HG02981 (cell line): ENCODE results near the gene TEKT3.

ENCODE experiments used
- ATAC-seq: cut with Tn5 transposase; IDR thresholded peaks from one replicate; pipeline ENCODE4 v1.9.1; 2021; ENCODE audit warnings: mild to moderate bottlenecking, moderate library complexity; ENCODE audit not compliant: unreplicated experiment

The TEKT3 gene

GRCh38 chr17:15350777-15351477, 9.5 kb upstream of the TEKT3 start:
- ATAC-seq, result no peak

DNA sequence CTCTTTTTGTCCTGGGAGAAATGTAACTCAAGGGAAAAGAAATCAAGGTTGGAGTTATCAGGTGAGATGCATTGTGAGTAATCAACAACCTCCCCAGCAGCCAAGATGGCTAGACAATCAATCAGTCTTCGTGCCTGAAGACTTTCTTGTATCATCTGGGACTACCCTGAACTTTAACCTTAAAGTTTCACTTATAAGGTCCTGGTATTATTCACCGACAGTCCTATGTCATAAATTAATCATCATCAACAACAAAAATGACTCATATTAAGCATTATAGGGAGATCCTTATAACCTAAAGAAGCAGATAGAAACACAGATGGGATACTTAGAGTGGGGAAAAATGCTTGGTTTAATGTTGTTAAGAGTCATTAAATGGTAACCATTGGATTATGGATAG, 7.7 kb upstream of the TEKT3 start:
- no peak for ATAC-seq

- ATAC-seq, result no peak
These were observed 6.6 kb upstream of the TEKT3 start for GRCh38 chr17:15348021-15348420.

- no peak for ATAC-seq
These were observed 4.7 kb upstream of the TEKT3 start for GRCh38 chr17:15346066-15346595.

DNA sequence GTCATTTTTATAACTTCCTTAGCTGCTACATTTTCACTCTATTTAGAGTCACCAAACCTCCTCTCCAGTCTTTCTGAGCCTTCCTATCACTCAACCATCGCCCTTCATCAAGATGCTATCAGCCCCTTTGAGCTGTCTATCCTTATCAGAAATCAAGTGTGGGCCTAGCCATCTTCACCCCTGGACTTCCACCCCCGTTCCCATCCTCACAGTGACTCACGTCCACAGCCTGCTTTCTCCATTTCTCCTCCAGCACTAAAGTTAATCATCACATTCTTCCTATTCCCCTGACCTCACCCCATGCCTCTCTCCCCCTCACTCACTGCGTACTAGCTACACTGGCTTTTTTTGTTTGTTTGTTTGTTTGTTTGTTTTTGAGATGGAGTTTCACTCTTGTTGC, 2.4 kb upstream of the TEKT3 start:
- ATAC-seq, result no peak

DNA sequence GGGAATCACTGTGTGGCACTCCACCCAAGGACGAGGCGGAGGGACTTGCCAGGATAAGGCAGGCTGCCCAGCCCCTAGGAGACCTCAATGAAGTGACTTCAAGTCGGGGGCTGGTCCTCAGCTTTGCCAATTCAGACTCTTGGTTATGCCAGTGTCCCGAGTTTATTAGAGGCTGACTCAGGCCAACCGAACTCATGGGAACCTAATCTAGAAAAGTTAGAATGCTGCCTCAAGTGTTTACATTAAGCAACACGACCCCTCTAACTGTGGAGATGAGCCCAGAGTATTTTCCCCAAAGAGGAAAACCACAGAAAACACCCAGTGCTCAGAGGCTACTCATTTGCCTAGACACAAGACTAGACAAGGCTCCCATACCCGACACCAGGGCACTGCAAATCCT, 1.1 kb upstream of the TEKT3 start:
- ATAC-seq, result no peak

DNA sequence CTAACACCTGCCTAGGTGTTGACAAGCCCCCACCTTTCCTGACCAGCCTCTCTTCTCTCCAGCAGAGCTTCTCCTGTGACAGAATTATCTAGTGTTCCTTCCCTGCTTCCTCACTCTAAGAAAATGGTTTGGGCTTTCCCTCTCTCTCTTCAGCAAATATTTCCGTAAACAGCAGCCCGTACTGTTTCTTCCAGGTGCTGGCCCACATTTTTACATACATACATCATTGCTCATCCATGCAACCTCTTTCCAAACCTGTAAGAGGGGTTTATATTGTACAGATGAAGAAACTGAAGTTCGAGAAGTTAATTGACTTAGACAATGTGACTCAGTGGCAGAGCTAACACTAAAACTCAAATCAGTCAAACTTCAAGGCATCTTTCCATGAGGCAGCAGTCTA, 569 bp upstream of the TEKT3 start:
- no peak for ATAC-seq

DNA sequence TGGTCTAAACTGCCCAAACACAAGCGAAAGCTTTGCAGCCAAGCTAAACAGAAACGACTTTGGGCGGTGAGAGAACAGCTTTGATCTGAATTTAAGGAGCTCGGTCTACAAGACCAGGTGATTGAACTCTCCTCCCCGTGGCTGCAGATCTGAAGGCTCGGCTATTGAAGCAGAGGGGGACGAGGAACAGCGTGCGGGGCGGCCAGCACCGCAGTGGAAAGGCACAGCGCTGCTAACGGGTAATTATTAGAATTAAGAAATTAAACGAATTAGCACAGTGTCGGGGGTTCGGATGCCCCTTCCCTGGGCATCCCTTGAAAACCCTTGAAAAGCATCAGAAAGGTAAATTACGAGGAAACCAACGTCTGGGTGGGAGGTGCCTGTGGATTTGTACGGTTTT, 431 bp downstream of the TEKT3 start:
- no peak for ATAC-seq

GRCh38 chr17:15335446-15335845, 6.0 kb downstream of the TEKT3 start:
- ATAC-seq, result no peak

GRCh38 chr17:15334266-15334665, 7.1 kb downstream of the TEKT3 start:
- ATAC-seq, result no peak

DNA sequence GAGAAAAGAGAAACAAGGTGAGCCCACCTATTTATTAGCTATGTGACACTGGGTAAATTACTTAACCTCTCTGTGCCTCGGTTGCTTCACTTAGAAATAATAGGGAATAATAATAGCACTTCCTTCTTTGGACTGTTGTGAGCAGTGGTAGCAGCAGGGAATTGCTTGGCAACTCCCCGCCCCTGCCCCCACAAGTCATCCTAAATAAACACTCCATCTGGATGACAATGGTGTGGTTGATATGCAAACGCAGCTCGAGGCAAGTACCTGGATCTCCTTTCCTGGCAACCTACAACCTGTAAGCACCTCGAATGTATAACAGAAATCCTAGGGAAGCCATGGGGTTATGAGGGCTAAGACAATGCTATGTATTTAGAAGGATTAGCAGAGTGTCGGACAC, 9.1 kb downstream of the TEKT3 start:
- ATAC-seq, result no peak

DNA sequence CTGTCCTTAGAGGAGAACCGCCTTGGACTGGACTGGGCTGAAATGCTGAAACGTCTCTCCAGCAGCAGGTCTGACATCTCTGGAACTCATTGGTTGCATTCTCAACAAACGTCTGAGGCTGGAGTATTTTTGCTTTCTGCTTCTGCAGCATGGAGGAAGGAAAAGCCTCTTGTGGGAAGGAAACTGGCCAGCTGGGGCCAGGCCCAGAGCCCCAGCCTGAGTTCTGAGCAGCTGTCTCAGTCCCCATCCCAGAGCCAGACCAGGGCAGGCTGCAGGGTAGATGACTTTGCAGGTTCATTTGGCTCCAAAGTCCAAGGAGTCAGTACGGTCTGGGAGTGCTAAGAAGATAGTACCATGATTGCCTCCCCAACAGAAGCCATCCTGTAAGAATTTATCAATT, 18.3 kb downstream of the TEKT3 start:
- ATAC-seq, result no peak

GRCh38 chr17:15321556-15322251, 19.7 kb downstream of the TEKT3 start:
- no peak for ATAC-seq

DNA sequence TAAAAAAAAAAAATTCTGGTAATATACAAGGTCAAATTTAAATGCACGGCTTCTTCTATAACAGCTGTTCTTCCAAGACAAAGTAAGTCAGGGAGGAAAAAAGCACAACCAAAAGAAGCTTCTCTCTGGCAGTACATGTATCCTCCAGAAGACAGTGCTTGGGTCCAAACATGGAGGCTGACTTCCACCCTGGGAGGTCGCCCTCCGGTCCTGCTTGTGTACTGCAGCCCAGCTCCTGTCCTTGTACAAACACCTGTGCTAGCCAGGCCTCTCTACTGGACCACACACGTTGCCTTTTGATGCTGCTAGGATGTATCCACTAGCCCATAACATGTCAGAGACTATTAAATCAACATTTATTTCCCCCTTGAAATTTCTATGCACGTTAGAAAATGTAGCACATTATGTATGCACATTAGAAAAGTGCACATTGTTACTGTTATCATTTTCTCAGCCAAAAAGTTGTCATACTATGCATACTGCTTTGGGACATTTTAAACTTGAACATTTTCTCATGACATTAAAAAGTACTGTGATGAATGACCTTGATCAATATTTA, 21.9 kb downstream of the TEKT3 start:
- no peak for ATAC-seq

- no peak for ATAC-seq
These were observed 29.4 kb downstream of the TEKT3 start for GRCh38 chr17:15311996-15312395.

- ATAC-seq, result no peak
These were observed 31.6 kb downstream of the TEKT3 start for GRCh38 chr17:15309793-15310192.

- no peak for ATAC-seq
These were observed 32.2 kb downstream of the TEKT3 start for GRCh38 chr17:15309236-15309635.

DNA sequence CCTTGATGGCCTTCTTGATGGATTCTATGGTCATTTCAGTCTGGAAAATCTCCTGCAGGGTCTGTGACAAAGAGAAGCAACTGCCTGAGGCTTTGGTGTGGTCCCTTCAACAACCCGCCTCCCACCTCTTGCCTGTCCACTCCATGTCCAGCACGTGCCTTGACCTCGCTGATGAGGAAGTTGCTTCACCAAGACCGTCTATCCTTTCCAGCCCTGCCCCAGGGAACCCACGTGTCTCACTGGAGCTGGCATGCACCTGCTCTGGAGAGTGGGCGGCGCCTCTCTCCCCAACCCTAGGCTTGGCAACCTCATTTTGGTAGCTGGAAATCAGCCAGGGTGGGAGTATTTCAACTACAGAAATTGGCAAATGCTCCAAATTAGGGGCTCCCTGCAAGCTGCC, 32.6 kb downstream of the TEKT3 start:
- no peak for ATAC-seq

GRCh38 chr17:15307710-15308111, 33.7 kb downstream of the TEKT3 start:
- ATAC-seq, result no peak

- no peak for ATAC-seq
These were observed 37.5 kb downstream of the TEKT3 start for GRCh38 chr17:15303851-15304250.

GRCh38 chr17:15303268-15303667, 38.1 kb downstream of the TEKT3 start:
- no peak for ATAC-seq

GRCh38 chr17:15301845-15302244, 39.6 kb downstream of the TEKT3 start:
- no peak for ATAC-seq
